Stimulated activated CD4-positive, alpha-beta T cell treated with anti-CD3 and anti-CD28 coated beads, Interleukin-1b, Interleukin-23, amount 100 ng/mL, for 4 hours (primary cell): ENCODE data around the gene LGALS3.

ENCODE experiments used
- DNase-seq, 2 donors: peaks; one replicate each; pipeline ENCODE4 v3.0.0-alpha.2; 2020; ENCODE audit warnings: low read depth in 2 of 2

LGALS3 gene

DNA sequence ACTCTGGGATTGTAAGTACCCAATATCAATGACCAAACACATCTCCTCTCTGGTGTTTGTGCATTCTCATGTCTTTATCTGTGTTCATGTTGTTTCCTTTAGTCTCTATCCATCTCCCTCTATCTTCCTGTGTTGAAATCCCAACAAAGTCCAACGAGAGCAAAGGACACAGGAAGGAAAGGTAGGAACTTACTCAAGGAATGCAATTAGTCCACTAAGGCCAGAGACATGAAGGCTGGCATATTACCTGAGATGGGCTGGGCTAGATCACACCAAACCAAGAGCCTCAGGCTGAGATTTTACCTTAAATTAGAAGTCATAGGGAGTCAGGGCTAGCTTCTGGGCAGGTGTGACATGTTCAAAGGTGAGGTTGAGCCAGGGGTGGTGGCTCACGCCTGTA, 14.3 kb upstream of the LGALS3 start:
- DNase-seq = no peak

DNA sequence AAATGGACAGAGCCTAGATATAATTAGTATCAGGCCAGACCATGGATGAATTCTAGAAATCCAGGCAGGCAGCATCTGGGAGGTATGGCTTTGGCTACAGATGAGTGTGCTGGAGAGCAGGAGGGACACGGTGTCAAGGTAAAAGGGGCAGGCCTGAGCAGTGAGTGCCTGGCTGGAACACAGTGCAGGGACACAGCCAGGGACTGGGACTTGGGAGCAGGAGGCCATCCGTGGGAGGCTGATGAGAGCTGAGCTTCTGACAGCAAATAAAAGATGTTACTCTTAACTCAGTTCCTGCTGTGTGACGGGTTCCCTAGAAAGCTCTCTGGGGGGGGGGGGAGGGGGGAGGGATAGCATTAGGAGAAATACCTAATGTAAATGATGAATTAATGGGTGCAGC, 13.6 kb upstream of the LGALS3 start:
- no peak for DNase-seq

- DNase-seq = no peak
These were observed 13.2 kb upstream of the LGALS3 start for GRCh38 chr14:55115861-55116245.

DNA sequence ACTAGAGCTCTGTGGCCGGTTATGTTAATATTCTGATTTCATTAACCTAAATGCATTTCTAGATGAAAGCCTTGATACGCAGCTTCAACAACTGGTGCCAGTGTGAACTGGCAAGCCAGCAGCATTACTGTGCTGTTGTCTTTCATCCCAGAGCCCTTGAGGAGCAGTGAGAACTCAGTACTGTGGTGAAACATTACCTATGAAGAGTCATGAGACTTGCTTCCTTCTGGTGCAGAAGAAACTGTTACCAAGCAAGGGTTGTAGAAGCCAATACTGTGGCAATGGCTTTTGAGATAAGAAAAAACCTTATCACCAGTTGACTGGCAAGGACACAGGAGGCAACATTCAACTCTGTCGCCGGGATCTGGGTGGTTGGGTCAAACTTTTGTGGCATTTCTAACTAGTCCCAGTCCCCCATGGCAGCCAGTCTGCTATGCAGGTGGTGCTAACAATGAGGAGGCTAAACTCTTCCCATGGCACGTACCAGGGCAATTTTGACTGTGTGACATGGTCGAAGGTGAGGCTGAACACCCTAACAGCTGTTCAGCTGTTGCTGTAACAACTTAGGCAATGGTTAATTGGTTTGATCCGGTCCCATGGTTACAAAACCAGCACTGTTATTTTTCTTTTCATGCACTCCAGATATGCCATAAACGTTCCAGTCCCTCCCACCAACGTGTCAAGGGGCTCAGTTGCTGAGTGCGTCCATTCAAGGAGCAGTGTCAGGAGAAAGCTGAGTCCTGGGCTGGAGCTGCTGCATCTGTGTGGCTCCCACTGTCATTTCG, 12.6 kb upstream of the LGALS3 start:
- DNase-seq = no peak

- no peak for DNase-seq
These were observed 11.1 kb upstream of the LGALS3 start for GRCh38 chr14:55117803-55118441.

GRCh38 chr14:55118761-55119160, 10.3 kb upstream of the LGALS3 start:
- no peak for DNase-seq

- no peak for DNase-seq
These were observed 8.2 kb upstream of the LGALS3 start for GRCh38 chr14:55120571-55121495.

GRCh38 chr14:55121628-55122439, 7.2 kb upstream of the LGALS3 start:
- no peak for DNase-seq

DNA sequence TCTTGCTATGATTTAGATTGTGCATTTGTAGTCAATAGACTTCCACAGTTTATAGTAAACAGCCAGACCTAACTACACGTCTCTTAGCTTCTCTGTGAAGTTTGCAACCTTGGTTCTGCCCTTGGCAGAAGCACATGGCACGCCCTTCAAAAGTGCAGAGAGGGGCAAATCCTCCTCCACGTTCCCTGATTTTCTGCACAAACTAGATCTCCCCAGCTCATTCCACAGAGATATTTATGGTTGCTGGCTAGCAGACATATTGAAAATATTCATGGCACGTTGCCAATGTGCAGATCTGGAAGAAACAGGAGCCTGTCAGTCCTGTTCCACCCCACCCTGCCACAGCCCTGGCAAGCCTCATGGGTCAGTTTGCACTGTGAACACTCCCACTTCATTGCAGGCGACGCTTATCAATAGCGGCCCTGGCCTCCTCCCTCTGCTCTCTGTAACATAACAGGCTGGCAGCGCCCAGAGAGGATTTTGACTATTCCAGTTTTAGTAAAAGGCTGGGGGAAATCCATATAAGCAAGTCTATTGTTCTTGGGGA, 6.5 kb upstream of the LGALS3 start:
- DNase-seq = no peak

- DNase-seq = no peak
These were observed 6.0 kb upstream of the LGALS3 start for GRCh38 chr14:55123101-55123500.

GRCh38 chr14:55123852-55124639, 5.0 kb upstream of the LGALS3 start:
- DNase-seq = no peak

- no peak for DNase-seq
These were observed 4.2 kb upstream of the LGALS3 start for GRCh38 chr14:55124774-55125386.

DNA sequence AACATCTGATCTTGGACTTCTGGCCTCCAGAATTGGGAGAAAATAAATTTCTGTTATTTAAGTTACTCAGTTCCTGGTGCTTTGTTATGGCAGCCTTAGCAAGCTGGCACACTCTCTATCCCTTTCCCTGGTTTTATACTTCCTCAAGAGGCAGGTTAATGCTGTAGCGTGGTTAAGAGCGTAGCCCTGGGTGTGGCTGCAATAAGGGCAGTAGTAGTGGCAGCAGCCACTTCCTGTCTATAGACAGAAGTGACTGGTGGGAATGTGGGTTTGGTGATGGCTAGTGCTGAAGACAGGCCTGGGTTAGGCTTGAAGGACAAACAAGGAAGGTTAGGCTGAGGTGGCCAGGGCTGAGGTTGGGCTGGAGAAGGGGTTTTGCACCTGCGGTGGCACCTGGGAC, 3.6 kb upstream of the LGALS3 start:
- DNase-seq = no peak

DNA sequence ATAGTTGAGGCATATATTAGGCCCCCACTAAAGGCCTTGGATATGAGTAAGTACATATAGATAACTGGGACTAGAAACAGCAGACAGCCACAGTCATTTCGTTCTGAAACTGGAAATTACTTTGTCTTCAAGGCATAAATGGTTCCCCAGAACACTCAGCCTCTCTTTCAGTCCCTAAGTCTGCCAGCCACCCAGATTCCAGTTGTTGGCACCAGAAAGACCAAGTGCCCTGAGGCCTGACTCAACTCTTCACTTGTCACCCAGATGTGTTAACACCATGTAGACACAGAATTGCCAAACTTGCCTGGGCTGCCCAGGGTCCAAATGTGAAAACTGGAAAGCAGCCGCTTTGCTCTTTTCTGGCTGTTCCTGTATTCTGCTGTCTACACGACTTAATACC, 3.0 kb upstream of the LGALS3 start:
- DNase-seq = no peak

DNA sequence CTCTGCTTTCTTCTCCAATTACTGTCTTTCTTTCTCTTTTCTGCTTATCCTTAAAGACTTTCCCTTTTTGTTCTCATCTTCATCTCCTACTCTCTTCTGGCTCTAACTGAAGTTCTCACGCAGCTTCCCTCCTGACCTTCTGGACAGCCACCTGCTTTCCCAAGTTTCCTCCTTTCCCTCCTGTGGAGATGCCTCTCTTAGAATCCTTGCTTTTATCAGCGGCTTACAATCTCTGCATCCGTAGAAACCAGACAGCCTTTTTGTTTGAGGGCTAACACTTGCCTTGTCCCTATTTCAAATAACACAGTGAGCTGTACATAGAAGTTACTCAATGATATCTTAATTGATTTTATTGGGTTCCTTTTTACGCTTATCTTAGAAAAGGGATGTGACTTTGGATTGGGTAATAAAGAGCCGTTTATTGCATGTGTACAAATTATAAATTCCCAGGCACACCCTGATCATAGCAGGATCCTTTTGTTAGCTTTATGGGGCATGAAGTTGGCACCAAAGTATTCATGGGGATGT, 2.1 kb upstream of the LGALS3 start:
- DNase-seq = no peak

DNA sequence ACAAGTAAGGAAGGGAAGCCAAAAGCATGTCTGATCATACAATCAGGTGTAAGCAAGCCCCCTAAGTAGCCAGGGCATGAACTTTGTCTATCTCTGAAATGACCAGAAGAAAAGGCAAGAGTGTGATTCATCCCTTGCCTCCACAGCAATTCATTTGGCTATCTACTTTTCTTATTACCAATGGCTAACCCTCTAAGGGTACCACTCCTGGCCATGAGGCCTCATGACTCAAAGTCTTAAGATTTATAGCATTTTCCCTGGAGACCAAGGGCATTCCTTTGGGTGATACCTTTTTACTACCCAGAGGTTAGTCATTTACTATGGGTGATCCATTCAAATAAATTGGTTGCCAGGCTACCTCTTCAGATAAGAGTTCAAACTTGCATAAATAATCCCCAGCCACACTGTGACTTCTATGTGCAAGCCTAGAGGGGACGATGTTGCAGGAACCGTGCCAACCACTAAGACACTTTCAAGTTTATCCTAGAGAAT, 1.5 kb upstream of the LGALS3 start:
- no peak for DNase-seq

DNA sequence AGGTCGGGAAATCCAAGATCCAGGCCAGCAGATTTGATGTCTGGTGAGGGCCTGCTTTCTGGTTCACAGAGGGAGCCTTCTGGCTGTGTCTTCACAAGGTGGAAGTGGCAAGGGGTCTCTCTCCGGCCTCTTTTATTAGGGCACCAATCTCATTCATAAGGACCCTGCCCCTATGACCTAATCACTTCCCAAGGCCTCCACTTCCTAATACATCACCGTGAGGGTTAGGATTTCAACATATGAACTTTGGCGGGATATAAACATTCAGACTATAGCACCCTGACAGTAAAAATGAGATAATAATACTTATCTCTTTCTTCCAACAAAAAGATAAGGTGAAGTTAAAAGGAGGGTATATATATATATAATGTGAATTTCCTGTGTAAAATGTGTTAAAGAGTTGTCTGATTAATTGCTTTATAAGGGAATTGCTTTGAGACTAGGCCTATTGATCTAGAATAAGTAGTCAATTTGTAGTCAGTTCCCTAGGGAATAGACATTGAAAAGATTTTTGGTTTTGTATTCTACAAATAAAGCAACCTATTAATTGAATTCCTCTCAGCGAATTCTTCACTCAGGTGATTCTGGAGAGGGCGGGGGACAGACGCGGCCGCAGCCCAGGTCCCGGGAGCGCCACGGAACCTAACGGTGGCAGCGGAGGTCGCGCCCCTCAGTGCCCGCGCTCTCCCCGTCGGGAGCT, 516 bp upstream of the LGALS3 start:
- DNase-seq = no peak

DNA sequence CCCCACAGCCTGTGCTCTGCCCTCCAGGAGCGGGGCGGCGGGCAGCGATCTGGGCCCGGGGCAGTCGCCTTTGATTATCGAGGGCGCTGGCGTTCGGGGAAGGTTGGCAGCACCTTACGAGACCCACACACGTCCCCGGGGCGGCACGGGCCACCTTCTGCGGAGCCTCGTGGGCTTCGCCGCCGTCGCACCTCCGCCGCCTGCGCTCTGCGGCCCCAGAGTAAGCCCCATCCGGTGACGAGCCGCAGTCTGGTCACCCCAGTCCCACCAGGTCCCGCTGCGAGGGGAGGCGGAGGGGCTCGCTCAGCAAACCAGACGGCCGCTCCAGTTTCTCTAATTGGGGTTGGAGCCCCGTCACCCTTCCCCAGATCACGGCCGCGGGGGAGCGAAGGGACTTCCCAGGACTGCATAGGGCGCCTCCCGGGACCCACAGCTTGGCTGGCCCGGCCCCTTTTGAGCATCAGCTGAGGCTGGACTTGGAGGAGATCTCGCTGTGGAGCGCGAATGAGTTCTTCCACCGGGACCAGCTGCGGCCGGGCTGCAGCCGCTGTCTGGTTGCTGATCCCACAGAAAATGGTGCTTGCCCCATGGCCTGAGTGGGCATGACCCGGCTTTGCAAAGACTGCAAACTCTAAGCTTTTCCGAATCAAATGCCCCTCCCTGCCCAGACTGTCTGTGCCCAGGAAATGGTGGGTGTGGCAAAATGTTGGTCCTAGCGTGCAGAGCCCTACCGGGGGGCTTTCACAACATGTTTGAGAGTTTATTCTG, 560 bp downstream of the LGALS3 start:
- DNase-seq = peak; percentile 32 to 49
